Fibroblast of upper back skin (primary cell): ENCODE measurements around the gene NPR2.

Source experiments
- DNase-seq: peaks from one replicate; pipeline ENCODE4 v3.0.0-alpha.2; 2013

NPR2 gene

DNA sequence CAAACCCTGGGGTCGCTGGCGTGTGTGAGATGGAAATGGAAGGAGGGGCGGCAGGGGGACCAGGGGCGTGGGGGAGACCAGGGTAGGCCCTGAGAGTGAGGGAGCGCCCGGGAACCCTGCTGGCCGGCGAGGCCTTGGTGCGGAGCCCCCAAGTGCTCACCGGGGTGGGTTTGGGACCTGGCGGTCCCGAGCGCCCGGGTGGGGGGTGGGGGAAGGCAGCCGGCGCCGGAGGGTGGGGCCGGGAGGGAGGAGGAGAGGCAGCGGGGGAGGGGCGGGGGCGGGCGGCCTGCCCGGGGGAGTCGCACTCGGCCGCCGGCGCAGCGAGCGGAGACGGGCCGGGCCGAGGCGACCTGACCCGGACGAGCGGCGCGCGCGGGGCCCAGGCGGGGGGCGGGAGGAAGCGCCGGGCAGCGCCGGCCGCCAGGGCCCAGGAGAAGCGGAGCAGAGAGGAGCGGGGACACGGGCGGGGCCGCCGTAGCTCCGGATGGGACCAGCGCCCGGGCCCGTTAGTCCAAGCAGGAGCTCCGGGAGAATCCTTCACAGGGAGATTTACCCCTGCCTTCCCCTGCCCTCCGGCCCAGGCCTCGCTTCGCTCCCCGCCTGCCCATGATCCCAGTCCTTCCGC is at the start of gene NPR2:
Gene NPR2, plus strand, starts transcription at position 295 of the 625 bp plus-strand sequence. CDS start 818 bp downstream, outside the sequence.
- DNase-seq, result peak; percentile 31

GRCh38 chr9:35741740-35742139 is 49.7 kb upstream of the NPR2 start:
- no peak for DNase-seq

GRCh38 chr9:35743452-35743851 is 47.9 kb upstream of the NPR2 start:
- no peak for DNase-seq

- DNase-seq, result no peak
Observed at GRCh38 chr9:35743880-35744518, 47.4 kb upstream of the NPR2 start.

DNA sequence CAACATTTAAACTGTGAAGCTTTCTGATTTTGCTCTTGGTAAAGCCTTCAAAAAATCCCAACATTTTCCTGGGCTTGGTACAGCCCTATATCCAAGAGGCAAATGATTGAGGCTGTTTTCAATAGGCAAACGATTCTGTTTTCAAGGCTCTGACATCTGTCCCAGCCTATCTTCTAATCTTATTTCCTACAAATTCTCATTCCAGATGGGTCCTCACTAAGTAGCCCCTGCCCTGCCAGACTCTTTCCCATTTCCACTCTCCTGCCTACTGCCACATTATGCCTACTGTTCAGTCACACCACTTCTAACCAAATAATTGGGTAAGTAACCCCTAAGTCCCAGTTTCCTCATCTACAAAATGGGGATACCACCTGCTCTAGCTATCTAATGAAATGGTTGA is 45.8 kb upstream of the NPR2 start:
- no peak for DNase-seq

- DNase-seq, result no peak
Observed at GRCh38 chr9:35746583-35746982, 44.8 kb upstream of the NPR2 start.

DNA sequence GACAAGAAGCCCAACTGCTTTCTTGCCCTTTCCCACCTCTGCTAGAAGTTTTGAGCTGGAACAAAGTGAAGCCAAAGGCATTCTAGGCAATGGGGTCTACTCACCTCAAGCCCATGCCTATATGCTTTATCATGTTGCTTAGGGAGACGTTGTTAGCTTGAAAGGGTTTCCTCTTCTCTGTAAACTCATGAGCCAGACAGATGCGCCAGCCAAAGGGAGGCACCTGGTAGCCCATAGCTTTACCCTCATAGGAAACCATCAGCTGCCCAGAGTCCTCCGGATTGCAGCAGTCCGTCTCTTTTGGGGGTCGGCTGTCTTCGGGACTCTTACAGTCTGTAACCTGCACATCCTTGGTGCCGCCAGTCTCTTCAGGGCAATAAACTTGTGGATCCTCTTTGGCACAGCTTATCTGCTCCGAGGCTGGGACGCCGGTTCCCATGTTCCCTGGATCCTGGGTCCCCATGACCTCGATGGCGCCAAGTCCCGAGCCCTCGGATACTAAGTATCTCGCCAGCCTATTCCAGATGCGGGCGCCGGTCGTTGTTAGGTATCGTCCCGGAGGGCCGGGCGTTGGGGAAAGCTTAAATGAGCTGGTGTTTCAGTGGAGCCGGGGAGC is 43.0 kb upstream of the NPR2 start:
- no peak for DNase-seq

DNA sequence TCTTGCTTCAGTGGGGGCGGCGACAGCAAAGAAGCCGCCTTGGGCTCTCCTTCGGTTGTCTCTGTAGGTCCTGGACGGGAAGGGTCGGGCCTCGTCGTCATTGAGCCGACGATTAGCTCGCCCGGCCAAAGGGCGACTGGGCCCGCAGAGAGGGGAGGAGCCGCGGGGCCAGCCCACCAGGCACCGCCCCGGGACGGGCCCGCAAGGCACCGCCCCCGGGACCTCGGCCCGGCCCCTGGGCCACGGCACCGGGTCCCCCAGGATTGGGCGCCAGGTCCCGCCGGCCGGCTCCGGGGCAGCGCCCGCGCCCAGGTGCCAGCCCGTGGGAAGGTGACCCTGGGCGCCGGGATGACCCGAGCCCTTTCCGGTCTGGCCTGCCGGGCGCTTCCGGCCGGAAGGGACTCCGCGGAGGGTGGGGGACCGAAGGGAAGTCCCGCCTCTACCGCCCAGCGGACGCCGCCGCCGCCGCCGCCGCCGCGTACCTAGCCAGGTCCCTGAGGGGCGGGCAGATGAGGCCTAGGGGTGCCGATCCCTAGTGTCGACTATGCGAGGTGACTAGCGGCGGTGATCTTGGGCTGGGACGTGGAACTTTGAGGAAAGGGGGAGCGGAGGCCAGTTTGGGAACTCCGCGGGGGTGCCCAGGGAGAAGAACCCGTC is 42.4 kb upstream of the NPR2 start, which contains the start of the genes GBA2 and RGP1:
Gene GBA2, minus strand, starts transcription at position 371 of the 657 bp plus-strand sequence. CDS start 524 bp downstream, outside the sequence.
Gene RGP1, plus strand, starts transcription at position 430 of the 657 bp plus-strand sequence. CDS start 469 bp downstream, outside the sequence.
- DNase-seq, result peak; percentile 53

DNA sequence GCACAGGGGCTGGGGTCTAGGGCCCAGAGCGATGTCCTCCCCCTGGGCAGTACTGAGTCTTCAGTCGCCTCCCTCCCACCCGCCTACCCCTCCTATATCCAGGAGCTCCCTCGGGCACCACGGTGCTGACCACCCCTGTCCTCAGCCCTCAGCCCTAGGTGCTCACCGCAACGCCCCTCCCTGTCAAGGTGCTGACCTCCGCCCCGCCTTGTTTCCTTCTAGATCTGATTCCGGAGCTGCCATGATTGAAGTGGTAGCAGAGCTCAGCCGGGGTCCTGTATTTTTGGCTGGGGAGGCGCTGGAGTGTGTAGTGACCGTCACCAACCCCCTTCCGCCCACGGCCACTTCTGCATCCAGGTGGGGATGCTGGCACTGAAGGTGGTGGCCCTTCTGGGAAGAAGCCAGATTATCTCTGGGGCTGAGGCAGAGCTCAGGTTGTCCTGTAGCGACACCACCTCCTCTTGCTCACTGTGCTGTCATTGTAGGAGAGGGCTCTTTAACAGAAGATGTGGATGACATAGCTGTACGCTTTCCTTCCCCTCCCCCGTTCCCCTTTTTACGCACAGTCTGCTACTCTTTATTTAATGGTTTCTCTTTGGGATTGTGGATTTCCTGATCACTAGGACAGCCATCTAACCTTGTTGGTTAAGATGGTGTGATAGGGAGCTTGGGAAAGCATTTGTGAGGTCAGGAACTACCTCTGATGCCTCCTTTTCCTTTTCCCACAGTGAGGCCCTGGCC is 41.7 kb upstream of the NPR2 start:
- no peak for DNase-seq

GRCh38 chr9:35750256-35750531 is 41.2 kb upstream of the NPR2 start:
- no peak for DNase-seq

GRCh38 chr9:35753466-35753865 is 37.9 kb upstream of the NPR2 start:
- DNase-seq, result no peak

DNA sequence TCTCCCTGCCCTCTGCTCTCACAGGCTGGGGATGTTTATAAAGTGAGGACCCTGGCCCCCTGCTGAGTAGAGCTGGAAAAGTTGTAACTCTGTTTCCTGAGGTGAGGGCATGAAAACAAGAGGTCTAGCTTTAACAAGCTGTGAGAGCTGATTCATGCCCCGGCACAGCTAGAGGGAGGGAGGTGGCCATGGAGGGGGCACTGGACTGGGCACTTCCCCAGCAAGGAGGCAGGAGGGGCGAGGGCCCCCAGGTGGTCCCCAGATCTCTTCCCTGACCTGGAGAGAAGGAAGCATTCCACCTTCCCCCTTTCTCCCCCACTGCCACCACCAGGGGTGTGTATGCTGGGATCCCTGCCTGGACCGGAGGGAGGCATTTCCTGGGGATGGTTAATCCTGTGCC is 37.1 kb upstream of the NPR2 start, which contains the start of gene MSMP:
Gene MSMP, minus strand, starts transcription at position 13 of the 400 bp plus-strand sequence. CDS start 147 bp downstream, outside the sequence.
- no peak for DNase-seq

DNA sequence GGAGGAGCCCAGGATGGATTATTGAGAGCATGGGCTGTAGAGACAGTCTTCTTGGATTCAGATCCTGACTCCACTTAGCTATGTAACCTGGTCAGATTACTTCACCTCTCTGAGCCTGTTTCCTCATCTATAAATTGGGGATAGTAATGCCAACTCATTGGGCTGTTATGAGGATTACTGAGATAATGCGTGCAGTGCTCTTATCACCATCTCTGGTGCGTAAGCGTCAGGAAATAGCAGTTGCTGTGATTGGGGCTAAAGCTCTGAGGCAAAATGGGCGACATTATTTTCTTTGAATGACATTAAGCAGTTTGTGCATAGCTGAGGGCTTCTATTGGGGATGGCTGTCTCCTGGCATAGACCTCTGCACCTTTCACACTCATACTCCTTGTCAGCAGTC is 36.3 kb upstream of the NPR2 start:
- no peak for DNase-seq

DNA sequence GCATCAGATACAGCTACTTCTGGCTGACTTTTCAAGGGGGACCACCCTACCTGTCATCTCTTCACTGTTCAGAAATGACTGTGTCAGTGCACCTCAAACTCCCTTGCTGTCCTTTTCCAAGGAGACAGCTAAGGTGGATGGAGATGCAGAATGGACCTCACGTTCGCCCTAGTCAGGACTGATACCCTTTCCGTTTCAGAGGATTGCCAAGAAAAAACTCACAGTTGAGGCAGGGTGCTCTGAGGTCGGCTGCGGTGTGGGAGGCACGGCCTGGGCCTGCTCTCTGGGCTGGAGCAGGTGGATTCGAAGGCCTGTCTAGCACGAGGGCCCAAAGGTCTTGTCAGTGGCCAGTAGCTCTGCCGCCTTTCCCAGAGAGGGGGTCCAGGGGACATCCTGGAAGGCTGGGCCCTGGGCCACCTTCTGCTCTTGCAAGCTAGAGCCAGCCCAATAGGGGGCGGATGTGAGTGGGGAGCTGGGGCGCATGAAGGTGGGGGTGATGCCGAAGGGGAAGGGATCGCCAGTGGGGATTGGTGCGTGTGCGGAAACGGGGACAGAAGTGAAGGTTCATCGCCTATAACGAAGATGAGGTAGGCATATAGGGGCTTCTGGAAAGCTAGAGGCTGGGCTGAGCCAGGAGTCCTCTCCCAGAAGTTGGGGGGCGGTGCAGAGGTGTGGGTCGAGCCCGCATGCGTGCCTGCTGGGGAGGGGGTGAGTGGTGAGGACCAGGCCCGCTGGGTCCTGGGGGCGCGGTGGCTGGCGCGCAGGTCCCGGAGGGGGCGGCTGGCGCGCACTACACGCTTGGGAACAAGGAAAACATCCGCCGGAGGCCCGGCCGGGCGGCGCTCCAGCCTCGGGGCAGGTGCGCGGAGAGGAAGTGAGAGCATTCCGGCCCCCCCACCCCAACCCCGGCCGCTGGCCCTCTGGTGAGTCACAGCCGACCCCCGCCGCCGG is 34.8 kb upstream of the NPR2 start:
- no peak for DNase-seq

DNA sequence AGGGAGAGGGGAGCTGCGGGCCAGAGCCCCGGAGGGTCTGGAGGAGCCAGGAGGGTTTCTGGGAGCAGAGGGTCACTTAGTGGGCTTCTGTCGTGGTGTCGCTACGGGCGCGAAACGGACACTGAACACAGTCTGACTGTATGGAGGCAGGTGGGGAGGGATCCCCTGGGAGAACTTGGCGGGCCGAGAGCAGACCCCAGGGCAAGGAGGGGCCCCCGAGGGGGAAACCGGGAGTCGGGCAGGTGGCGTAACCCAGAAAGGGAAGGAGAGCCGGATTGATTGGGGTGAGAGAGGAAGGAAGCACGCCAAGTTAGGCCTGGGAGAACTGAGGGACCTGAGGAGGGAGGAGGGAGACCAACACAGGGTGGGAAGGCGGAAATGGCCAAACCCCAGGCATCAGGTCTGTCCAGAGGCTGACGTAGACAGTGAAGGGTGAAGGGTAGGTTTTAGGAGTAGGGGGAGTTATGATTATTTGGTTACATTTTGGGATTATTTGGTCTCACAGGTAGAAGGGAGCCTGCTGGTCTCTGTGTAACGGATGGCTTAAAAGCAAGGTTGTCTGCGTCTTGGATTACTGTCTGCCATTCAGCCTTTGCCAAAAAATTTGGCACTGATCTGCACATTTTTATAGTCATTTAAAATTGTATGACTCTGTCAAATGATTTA is 34.0 kb upstream of the NPR2 start:
- DNase-seq, result no peak

DNA sequence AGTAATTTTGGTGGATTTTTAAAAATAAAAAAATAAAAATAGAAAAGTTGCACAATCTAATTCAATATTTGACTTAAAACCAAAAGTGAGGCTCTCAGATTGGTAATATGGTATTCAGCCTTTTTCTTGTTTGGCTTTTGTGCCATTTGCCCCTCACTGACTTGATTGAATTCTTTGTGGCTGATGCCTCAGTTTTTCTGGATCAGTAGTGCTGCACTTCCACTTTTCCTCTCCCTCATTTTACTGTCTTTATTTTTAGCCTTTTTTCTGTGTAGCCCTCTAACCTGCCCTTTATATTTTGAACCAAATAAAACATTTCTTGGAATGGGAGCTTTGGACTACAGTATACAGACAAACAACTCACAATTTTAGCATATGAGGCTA is 33.5 kb upstream of the NPR2 start:
- DNase-seq, result no peak

DNA sequence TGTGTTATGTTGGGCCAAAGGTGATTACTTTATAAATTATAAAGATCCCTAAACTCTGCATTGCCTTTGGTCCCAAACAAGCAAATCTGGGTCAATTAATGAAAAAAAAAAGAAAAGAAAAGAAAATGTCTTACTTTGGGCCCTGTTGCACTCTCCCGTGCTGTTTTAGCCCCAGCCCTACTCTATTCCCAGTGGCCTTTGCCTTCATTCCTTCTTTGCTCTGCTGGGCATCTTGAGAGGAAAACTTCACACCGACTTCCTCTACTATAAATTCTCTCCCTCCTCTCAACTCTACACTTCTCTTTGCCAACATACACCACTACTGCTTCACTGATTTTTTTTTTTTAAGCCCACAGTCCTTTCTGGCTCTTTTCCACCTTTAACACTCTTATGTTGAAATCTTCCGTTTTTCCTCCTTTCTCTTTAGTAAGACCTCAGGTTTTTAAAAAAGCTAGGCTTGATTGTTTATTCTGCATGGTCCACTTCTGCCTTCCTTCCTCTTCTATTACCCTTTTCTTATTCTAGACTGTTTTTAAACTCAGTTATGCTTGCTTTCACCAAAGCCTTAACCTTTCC is 32.8 kb upstream of the NPR2 start:
- DNase-seq, result no peak

- DNase-seq, result no peak
Observed at GRCh38 chr9:35759795-35760194, 31.6 kb upstream of the NPR2 start.

- peak; percentile 24 for DNase-seq
Observed at GRCh38 chr9:35760651-35761050, 30.7 kb upstream of the NPR2 start.

GRCh38 chr9:35763181-35763580 is 28.2 kb upstream of the NPR2 start:
- no peak for DNase-seq

DNA sequence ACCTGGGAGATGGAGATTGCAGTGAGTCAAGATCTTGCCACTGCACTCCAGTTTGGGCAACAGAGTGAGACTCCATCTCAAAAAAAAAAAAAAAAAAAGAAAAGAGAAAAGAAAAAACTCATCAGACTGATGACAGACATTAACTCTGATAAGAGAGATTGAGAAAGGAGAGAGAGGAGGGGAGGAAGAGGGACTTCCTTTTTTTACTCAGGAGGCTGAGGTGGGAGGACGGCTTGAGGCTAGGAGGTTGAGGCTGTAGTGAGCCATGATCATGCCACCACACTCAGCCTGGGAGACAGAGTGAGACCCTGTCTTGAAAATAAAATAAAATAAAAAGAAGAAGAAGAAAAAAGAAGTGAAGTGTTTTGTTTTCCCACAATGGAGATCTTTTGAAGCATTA is 27.6 kb upstream of the NPR2 start:
- DNase-seq, result no peak
